Measurements from ENCODE around the gene FGFR2. TPM values are rescaled to one million over a fixed set of nuclear protein-coding genes. Genes with fewer than 3 reads are reported as not detected.
A peak's percentile ranks its signal among the peaks of the same experiment; 100 is the strongest.

The FGFR2 gene
- total RNA-seq, 4 donors from 2014 or later: 65.6 to 149 (median 122) TPM

DNA sequence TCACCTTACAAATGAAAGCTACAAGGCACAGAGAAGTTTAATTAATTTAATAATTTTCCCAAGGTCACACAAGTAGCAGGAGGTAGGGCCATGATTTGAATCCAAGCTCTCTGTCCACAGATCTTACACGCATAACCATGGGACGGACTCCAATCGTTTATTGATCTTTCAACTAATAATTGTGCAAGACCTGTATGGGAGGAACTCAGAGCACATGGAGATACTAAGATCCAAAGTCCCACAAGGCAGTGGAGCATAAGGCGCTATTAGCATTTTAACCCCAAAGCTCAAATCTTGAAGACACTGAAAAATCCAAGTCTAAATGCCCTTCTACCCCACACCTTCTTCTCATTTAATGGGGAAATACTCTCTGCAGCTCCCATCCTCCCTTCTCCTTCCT is 143.5 kb downstream of the FGFR2 start:
- no peaks in the 10 kb centered on the region for H3K9me3 ChIP-seq
- intact Hi-C loops (cut with DNase I): no loop called here
- peaks cover 9 to 10% of the 10 kb centered on the region in 2 donors for H3K4me1 ChIP-seq
- 83 to 99% methylated on average over 4 of the region's 4 CpGs for WGBS, 2 donors
- no peaks in the 10 kb centered on the region for H3K36me3 ChIP-seq
- no peak overlapping the region for H3K4me3 ChIP-seq (replicated peaks in 1 of 3)
- no peaks in the 10 kb centered on the region for H3K27me3 ChIP-seq
- DNase-seq: no peak
- H3K27ac ChIP-seq: no peak overlapping the region
- no peak for TF ChIP-seq POLR2A (IDR thresholded peaks at IDR 0.05)

DNA sequence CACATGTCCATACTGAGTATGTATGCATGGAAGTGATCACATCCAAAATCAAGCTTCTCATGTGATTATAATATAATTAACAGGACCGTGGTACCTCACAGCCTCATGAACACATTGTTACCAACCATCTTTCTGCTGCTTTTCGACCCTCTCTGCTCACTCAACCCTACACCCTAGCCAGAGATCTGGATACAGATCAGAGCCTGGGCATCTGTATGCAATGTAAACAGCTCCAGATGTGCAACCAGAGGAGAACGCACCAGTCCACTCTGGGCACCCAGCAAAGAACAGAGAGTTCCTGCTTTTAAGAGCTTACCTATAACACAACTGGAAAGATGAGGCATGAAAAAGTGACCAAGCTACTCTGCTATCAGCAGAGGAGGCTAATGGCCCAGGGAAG is 145.1 kb downstream of the FGFR2 start:
- TF ChIP-seq, protein P1, sequence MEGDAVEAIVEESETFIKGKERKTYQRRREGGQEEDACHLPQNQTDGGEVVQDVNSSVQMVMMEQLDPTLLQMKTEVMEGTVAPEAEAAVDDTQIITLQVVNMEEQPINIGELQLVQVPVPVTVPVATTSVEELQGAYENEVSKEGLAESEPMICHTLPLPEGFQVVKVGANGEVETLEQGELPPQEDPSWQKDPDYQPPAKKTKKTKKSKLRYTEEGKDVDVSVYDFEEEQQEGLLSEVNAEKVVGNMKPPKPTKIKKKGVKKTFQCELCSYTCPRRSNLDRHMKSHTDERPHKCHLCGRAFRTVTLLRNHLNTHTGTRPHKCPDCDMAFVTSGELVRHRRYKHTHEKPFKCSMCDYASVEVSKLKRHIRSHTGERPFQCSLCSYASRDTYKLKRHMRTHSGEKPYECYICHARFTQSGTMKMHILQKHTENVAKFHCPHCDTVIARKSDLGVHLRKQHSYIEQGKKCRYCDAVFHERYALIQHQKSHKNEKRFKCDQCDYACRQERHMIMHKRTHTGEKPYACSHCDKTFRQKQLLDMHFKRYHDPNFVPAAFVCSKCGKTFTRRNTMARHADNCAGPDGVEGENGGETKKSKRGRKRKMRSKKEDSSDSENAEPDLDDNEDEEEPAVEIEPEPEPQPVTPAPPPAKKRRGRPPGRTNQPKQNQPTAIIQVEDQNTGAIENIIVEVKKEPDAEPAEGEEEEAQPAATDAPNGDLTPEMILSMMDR (IDR thresholded peaks at IDR 0.05): no peak
- no peak for TF ChIP-seq POLR2A (IDR thresholded peaks at IDR 0.05)
- Histone ChIP-seq H3K27me3 (no peaks in the 10 kb centered on the region), H3K9me3 (no peaks in the 10 kb centered on the region), H3K4me1 (peaks cover 17% of the 10 kb centered on the region in 2 donors), H3K27ac (no peak overlapping the region), H3K4me3 (replicated peaks in 1 of 3) (no peak overlapping the region), H3K36me3 (no peaks in the 10 kb centered on the region)
- intact Hi-C loops (cut with DNase I): no loop called here
- WGBS, 2 donors: 62 to 67% methylated on average over 3 of the region's 3 CpGs
- DNase-seq: no peak

DNA sequence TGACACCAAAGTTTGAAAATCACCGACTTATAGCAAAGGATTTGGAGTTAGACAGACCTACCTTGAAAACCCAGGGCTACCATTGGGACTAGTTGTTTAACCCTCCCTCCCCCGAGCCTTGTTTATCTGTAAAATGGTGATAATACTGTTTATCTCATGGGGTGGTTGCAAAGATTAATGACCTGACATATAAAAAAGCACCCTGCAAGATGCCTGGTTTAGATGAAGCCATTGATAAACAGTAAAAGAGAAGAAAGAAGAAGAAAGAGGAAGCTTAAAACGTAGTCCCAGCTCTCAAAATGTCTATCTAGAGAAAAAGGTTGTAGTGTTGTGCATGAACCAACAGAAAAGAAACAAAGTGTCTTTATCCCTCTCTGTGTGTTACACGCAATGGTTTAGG is 145.7 kb downstream of the FGFR2 start:
- WGBS, 2 donors: 75 to 85% methylated on average over 4 of the region's 4 CpGs
- no peak overlapping the region for H3K4me3 ChIP-seq (replicated peaks in 1 of 3)
- H3K27ac ChIP-seq: no peak overlapping the region
- no peak for DNase-seq
- no peaks in the 10 kb centered on the region for H3K9me3 ChIP-seq
- intact Hi-C loops (cut with DNase I): no loop called here
- H3K36me3 ChIP-seq: no peaks in the 10 kb centered on the region
- TF ChIP-seq POLR2A (IDR thresholded peaks at IDR 0.05): no peak
- TF ChIP-seq, protein P1 (IDR thresholded peaks at IDR 0.05): no peak
- H3K4me1 ChIP-seq: peaks cover 17% of the 10 kb centered on the region in 2 donors
- no peaks in the 10 kb centered on the region for H3K27me3 ChIP-seq

DNA sequence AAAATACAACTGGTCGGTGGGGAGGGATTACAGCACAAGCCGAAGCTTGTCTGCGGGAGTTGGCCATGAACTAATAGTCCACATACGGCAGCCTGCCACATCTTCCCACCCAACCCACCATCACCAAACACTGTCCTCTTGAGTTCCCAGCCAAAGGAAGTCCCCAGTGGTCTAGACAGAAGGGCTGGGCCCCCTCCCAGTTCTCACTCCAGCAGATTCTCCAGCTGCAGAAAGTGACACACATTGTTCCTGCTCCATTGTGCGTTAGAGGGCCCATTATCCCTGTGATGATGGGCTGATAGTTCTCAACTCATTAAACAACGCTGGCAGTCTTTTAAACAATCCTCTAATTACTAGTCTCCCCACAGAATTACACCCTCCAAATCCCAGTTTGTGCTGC is 148.0 kb downstream of the FGFR2 start:
- no peak overlapping the region for H3K4me3 ChIP-seq (replicated peaks in 1 of 3)
- H3K36me3 ChIP-seq: no peaks in the 10 kb centered on the region
- H3K9me3 ChIP-seq: no peaks in the 10 kb centered on the region
- no peaks in the 10 kb centered on the region for H3K27me3 ChIP-seq
- no peak for DNase-seq
- peak overlapping the region in 1 of 3 donors; percentile 37 for H3K27ac ChIP-seq
- intact Hi-C loops (cut with DNase I): no loop called here
- WGBS, 2 donors: 79 to 80% methylated on average over 6 of the region's 6 CpGs
- TF ChIP-seq POLR2A (IDR thresholded peaks at IDR 0.05): no peak
- TF ChIP-seq, protein P1 (IDR thresholded peaks at IDR 0.05): no peak
- peaks cover 17% of the 10 kb centered on the region in 2 donors for H3K4me1 ChIP-seq

DNA sequence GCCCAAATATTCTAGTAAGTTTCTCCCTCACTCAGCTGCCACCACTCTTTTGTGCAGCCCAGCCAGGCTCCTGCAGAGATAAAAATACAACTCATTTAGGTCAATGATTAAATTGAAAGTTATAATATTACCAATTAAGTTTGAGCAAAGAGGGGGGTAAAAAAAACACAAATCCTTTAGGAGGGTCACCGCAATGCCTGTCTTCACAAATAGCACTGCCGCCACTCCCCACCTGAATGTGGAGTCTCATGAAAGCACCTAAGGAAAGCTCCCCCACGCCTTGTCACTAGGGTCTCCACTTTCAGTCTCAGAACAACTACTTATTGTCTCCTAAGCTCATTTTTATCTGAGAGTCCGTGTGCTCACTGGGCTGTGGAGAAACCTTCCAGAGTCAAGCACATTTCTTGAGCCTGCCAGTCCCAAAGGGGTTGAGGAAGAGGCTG is 148.7 kb downstream of the FGFR2 start:
- 29 to 36% methylated on average over 4 of the region's 4 CpGs for WGBS, 2 donors
- intact Hi-C loops (cut with DNase I): no loop called here
- H3K9me3 ChIP-seq: no peaks in the 10 kb centered on the region
- no peaks in the 10 kb centered on the region for H3K36me3 ChIP-seq
- peak; percentile 47 to 50 for DNase-seq
- no peaks in the 10 kb centered on the region for H3K27me3 ChIP-seq
- peaks cover 17% of the 10 kb centered on the region in 2 donors for H3K4me1 ChIP-seq
- H3K27ac ChIP-seq: peak overlapping the region; percentile 8 to 48 (median 37)
- TF ChIP-seq POLR2A (IDR thresholded peaks at IDR 0.05): no peak
- TF ChIP-seq, protein P1 (IDR thresholded peaks at IDR 0.05): no peak
- H3K4me3 ChIP-seq (replicated peaks in 1 of 3): no peak overlapping the region

Data from thyroid gland (tissue), 4 donors.